IMR-90 (cell line): ENCODE measurements around the gene ATP13A2. TPM values are rescaled to one million over a fixed set of nuclear protein-coding genes. Genes with fewer than 3 reads are reported as not detected.
"Not testable (repeated sequence)": the region's sequence is repeated elsewhere in the genome, so short reads cannot be mapped to it uniquely, and the experiment has no call there.

ENCODE experiments used
- ATAC-seq: fragments of 200-7000 bp; cut with Tn5 transposase; 2 replicates; pipeline ENCODE4 v1.9.1; 2020; ENCODE audit warnings: low read depth, mild to moderate bottlenecking, moderate library complexity
- BruUV-seq: library from RNA; stranded (reverse); fragments of 400-500 nt; replicated peaks from 2 replicates; lab custom pipeline; 2021; lab: Mats Ljungman, UMichigan
- CTCF ChIA-PET: fragments of 300-600 bp; formaldehyde crosslinking; extraction: SDS; loops from one replicate; lab custom pipeline; 2021; ENCODE audit warnings: antibody characterized with exemption; lab: Yijun Ruan, JAX
- POLR2A ChIA-PET: fragments of 300-600 bp; sonication (Branson Sonifier 250); formaldehyde crosslinking; loops from one replicate; lab custom pipeline; 2022; ENCODE audit warnings: antibody characterized with exemption; ENCODE audit not compliant: unreplicated experiment; lab: Charles Lee
- DNase-seq: peaks from one replicate; pipeline ENCODE4 v3.0.0; 2013
- H2AFZ ChIP-seq: replicated peaks from 2 replicates; pipeline ENCODE3; 2013; ENCODE audit warnings: low read length, mild to moderate bottlenecking; ENCODE audit not compliant: poor library complexity
- H2AK5ac ChIP-seq: 2 replicates; pipeline ENCODE4 v1.6.1; 2013; ENCODE audit warnings: low read depth, low read length, inconsistent platforms
- H2AK9ac ChIP-seq: replicated peaks from 2 replicates; pipeline ENCODE3; 2013; ENCODE audit warnings: mild to moderate bottlenecking, low read depth, low read length, moderate library complexity; ENCODE audit not compliant: poor library complexity
- H2BK120ac ChIP-seq: 2 replicates; pipeline ENCODE4 v1.6.1; 2013; ENCODE audit warnings: low read depth, low read length, inconsistent platforms
- H2BK15ac ChIP-seq: 3 replicates; pipeline ENCODE4 v1.6.1; 2013; ENCODE audit warnings: low read depth, low read length, inconsistent platforms
- H2BK20ac ChIP-seq: 2 replicates; pipeline ENCODE4 v1.6.1; 2013; ENCODE audit warnings: low read depth, mild to moderate bottlenecking, inconsistent platforms, low read length, moderate library complexity
- H2BK5ac ChIP-seq: 2 replicates; pipeline ENCODE4 v1.6.1; 2013; ENCODE audit warnings: mild to moderate bottlenecking, low read depth, low read length, inconsistent platforms; ENCODE audit not compliant: poor library complexity, severe bottlenecking
- H3K14ac ChIP-seq: replicated peaks from 2 replicates; pipeline ENCODE4 v1.6.1; 2013; ENCODE audit warnings: low read depth, low read length, inconsistent platforms
- H3K18ac ChIP-seq: 2 replicates; pipeline ENCODE4 v1.6.1; 2013; ENCODE audit warnings: low read depth, low read length, control low read depth
- H3K23ac ChIP-seq: 2 replicates; pipeline ENCODE4 v1.6.1; 2013; ENCODE audit warnings: low read depth, low read length, inconsistent platforms
- H3K27ac ChIP-seq: 2 replicates; pipeline ENCODE4 v1.5.1; 2013; ENCODE audit warnings: mild to moderate bottlenecking, control low read depth, low read length; ENCODE audit not compliant: insufficient read depth
- H3K27me3 ChIP-seq: 2 replicates; pipeline ENCODE4 v1.6.1; 2013; ENCODE audit warnings: low read length; ENCODE audit not compliant: control insufficient read depth, insufficient read depth
- H3K36me3 ChIP-seq: 2 replicates; pipeline ENCODE4 v1.6.1; 2013; ENCODE audit warnings: low read length, mixed read lengths; ENCODE audit not compliant: control insufficient read depth, insufficient read depth
- H3K4ac ChIP-seq: 2 replicates; pipeline ENCODE4 v1.6.1; 2013; ENCODE audit warnings: low read depth, low read length, inconsistent platforms
- H3K4me1 ChIP-seq: 2 replicates; pipeline ENCODE4 v1.6.1; 2013; ENCODE audit warnings: low read length, mixed read lengths; ENCODE audit not compliant: control insufficient read depth, insufficient read depth
- H3K4me2 ChIP-seq: 2 replicates; pipeline ENCODE4 v1.6.1; 2013; ENCODE audit warnings: low read depth, mild to moderate bottlenecking, control low read depth, low read length, moderate library complexity
- H3K4me3 ChIP-seq: 2 replicates; pipeline ENCODE4 v1.5.1; 2013; ENCODE audit warnings: low read depth, mild to moderate bottlenecking, control low read depth, low read length, moderate library complexity; ENCODE audit not compliant: insufficient read depth
- H3K56ac ChIP-seq: 2 replicates; pipeline ENCODE4 v1.6.1; 2013; ENCODE audit warnings: low read length, inconsistent platforms; ENCODE audit not compliant: insufficient read depth; ENCODE audit errors: extremely low read depth
- H3K79me1 ChIP-seq, 2 experiments: 2 replicates each; pipeline ENCODE4 v1.6.1; 2013; ENCODE audit warnings: low read length in 2 of 2, inconsistent platforms in 1 of 2, low read depth in 1 of 2
- H3K9ac ChIP-seq: 2 replicates; pipeline ENCODE4 v1.6.1; 2013; ENCODE audit warnings: low read depth, low read length, control low read depth
- H3K9me1 ChIP-seq: 2 replicates; pipeline ENCODE4 v1.6.1; 2013; ENCODE audit warnings: low read length, inconsistent platforms; ENCODE audit not compliant: insufficient read depth
- H3K9me3 ChIP-seq: 2 replicates; pipeline ENCODE4 v1.6.1; 2013; ENCODE audit warnings: low read length; ENCODE audit not compliant: control insufficient read depth, insufficient read depth
- H4K20me1 ChIP-seq: 2 replicates; pipeline ENCODE4 v1.6.1; 2013; ENCODE audit warnings: low read length, inconsistent platforms; ENCODE audit not compliant: insufficient read depth
- H4K5ac ChIP-seq: 2 replicates; pipeline ENCODE4 v1.6.1; 2013; ENCODE audit warnings: mild to moderate bottlenecking, low read depth, low read length, control low read depth
- H4K8ac ChIP-seq, 2 experiments: 2 replicates each; pipeline ENCODE4 v1.6.1; 2013; ENCODE audit warnings: low read depth in 2 of 2, low read length in 2 of 2, control low read depth in 1 of 2, inconsistent platforms in 1 of 2
- H4K91ac ChIP-seq: 2 replicates; pipeline ENCODE4 v1.6.1; 2013; ENCODE audit warnings: low read depth, low read length, inconsistent platforms; ENCODE audit not compliant: insufficient read depth
- WGBS, 2 experiments: methylation state at CpG; one replicate each; pipeline versions ENCODE4 v1.1.5 to v1.1.7; 2013; ENCODE audit warnings: missing lambda C conversion rate in 2 of 2; ENCODE audit not compliant: insufficient read length in 1 of 2; ENCODE audit errors: extremely low coverage in 2 of 2; 5-methylcytosine and 5-hydroxymethylcytosine counted together
- dilution Hi-C: fragments of 300-500 bp; cut with HindIII; formaldehyde crosslinking; loops from one replicate; pipeline ENCODE4 v1.14.3; 2018; ENCODE audit warnings: low sequenced_read_pairs; ENCODE audit not compliant: unreplicated experiment
- in situ Hi-C: fragments of 300-500 bp; cut with MboI; formaldehyde crosslinking; loops from 3 replicates; pipeline ENCODE4 v1.14.3; 2019; ENCODE audit warnings: low sequenced_read_pairs, inconsistent platforms, mixed read lengths
- intact Hi-C: fragments of 100-400 bp; cut with micrococcal nuclease; formaldehyde crosslinking; loops from 2 replicates; pipeline ENCODE4 v1.10.0; 2022
- polyA plus RNA-seq, 3 experiments: library from polyadenylated mRNA; depleted of rRNA; stranded (reverse); fragments of >200 nt; gene quantifications; 2 replicates each; pipeline ENCODE4 v1.2.3, GENCODE V29; 2012; ENCODE audit warnings: low replicate concordance in 1 of 3
- total RNA-seq: library from RNA; depleted of rRNA; stranded (reverse); fragments of >200 nt; gene quantifications from 2 replicates; pipeline ENCODE4 v1.2.3, GENCODE V29; 2012

Gene ATP13A2
- total and polyA plus RNA-seq, 2 of the 4 experiments (the other 2 are of a cell fraction), result 5.7 to 18.9 TPM

GRCh38 chr1:16939386-16940180, 72.1 kb downstream of the ATP13A2 start:
- H3K4me1 ChIP-seq, H2AK5ac ChIP-seq, H3K27ac ChIP-seq, H4K91ac ChIP-seq, H3K9ac ChIP-seq, H3K56ac ChIP-seq, H2BK15ac ChIP-seq, H4K8ac ChIP-seq, H3K4ac ChIP-seq, H3K36me3 ChIP-seq, H3K79me1 ChIP-seq, H3K23ac ChIP-seq, CTCF ChIA-PET, H3K9me1 ChIP-seq, H2AK9ac ChIP-seq, H4K5ac ChIP-seq, POLR2A ChIA-PET, H3K18ac ChIP-seq, H3K14ac ChIP-seq, DNase-seq, H4K20me1 ChIP-seq, dilution Hi-C loops, H2BK20ac ChIP-seq, in situ Hi-C loops, H3K4me3 ChIP-seq, intact Hi-C loops, H3K4me2 ChIP-seq, H3K9me3 ChIP-seq, H3K27me3 ChIP-seq, H2BK120ac ChIP-seq, H2AFZ ChIP-seq, BruUV-seq, H2BK5ac ChIP-seq: not testable (repeated sequence)
- peak; percentile 46; the same call in 1 of the 2 replicates for ATAC-seq
- WGBS, 2 experiments, result 93% methylated on average over 27 of the region's 32 CpGs; no CpG with 5 or more reads in 1 of the 2 experiments
